HL-60/S4 treated with phorbol 12-myristate 13-acetate at 8.2 ng/mL for 4 days and 3 days (cell line): ENCODE measurements around the gene KRT6C.

ENCODE experiments used
- in situ Hi-C: fragments of 300-500 bp; cut with MboI; formaldehyde crosslinking; loops from 2 replicates; pipeline ENCODE4 v1.15.0; 2022; ENCODE audit warnings: low sequenced_read_pairs

Gene KRT6C

DNA sequence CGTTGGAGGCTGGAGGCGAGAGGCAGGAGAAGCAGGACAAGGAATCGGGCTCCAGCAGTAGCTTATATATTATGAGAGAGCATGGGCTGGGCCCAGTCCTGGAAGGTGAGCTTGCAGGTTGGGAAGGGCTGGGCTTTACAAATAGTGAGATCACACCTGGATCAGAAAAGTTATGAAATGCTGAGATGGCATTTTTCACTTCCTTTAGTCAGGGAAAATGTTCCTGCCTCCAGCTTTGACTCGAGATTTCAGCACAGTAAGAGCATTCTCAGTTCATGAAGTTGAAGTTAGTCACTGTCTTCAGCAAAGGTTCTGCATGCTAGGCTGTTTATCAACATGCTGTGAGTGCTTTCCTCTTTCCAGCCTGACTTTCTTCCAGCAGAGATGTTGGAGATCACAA, at the start of gene KRT6C:
Gene KRT6C (minus strand): TSS at position 38 of the 400 bp plus-strand sequence. CDS start 68 bp downstream, outside the sequence.
- in situ Hi-C loops, result no loop called here

DNA sequence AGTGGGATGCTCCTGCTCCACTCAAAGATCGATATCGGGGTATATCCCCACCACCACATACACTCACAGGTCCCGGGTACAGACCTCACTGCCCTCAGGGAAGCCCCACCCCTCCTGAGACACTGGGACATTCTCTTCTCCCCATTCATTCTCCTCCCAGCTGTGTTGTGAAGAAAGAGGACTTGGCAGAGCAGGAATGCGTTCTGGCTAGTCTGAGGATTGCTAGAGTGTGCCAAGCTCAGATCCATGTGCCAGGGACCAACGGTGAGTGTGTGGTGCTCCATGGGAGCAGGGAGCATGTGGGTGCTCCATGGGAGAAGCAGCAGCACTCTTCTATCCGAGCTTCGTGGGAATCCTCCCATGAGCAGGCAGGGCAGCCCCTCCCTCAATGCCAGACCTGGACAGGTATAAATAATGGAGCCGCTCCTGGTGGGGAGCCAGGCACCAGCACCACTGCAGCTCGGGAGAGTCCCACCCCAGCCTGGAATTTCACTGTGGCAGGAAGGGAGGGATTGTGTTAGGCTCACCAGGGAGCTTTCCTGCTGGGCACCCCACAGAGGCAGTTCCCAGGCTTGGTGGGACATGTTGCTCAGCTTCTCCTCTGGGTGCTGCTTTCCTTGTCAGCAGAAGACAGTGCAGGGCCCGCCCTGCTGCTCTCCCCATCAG, 48.9 kb upstream of the KRT6C start:
- in situ Hi-C loops, result no loop called here

DNA sequence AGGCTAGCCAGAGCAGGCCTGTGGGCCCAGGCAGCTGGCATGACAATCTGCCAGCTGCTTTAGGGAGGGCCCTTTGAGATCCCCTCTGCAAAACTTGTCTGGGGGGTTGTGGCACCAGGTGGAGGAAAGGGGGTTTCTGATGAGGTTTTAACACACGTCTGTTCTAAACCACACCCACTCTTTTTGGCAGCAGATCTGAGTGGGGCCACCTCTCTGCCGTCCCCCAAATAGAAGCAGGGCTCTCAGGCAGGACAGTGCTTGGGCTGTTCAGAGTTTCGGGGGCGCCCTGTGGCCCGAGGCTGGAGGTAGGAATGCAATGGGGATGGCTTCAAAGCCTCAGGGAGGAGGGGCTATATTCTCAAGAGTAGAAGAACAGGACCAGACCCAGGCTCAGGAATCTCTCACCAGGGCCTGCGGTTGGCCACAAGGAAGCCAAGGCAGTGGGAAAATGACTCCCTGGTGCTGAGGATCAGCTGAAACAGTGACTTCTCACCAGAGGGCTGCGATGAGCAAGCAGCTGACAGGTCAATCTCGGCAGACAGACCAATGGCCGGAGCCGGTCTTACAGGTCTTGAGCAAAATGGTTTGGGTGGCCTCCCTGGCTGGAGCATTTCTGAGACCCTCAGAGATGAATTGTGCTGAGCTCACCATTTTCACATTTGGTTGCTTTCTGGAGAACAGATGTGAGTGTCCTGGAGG, 48.1 kb upstream of the KRT6C start:
- in situ Hi-C loops, result no loop called here

DNA sequence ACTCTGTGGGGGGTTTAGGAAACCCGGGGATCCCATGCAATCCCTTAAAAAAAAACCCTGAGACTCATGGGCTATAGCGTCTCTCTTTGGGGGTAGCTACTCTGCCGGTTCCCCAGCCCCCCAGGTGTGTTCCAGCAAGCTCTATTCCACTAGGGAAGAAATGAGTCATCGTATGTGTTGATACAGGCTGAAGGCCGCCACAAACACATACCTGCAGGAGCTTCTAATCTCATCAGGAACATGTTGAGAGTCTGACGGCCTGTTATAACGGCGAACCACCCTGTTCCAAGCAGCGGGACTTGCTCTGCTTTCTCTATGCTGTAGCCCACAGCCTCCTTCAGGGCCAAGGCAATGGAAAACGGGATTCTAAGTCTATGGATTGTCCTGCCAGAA, 47.6 kb upstream of the KRT6C start:
- in situ Hi-C loops, result no loop called here

DNA sequence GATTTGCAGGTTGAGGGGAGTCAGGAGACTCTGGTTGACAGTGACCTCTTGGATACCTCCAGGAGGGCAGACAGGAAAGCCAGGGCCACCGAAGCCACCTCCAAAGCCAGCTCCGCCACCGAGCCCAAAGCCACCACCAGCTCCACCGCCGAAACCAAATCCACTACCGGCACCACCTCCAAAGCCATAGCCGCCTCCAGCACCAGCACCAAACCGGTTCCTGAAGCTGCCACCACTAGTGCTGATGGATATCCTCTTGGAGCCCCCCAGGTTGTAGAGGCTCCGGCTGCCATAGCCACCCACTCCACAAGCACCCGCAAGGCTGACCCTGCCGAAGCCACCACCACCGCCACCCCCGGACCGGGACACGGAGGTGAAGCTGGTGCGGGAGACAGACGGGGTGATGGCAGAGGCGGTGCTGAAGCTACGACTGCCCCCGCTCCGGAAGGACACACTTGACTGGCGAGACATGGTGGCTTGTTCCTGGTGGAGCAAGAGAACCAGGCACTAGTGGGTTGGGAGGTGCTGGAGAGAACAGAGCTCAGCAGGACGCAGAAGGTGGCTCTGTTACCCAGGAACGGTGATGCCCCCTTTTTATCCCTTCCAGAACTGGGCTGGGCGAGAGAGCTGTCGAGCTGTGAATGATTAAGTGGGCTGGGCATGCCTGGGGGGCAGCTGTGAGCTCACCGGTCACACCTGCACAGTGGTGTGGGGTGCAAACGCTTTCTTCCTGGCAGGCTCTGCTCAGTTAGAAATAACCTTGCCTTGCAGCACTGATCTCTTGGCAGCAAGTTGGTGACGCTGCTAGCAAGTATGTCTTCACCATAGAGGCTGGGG, 46.4 kb upstream of the KRT6C start, which contains the start of gene KRT5:
Gene KRT5 (minus strand): TSS at position 569 of the 837 bp plus-strand sequence. CDS start 98 bp downstream, at position 471.
- in situ Hi-C loops, result no loop called here

DNA sequence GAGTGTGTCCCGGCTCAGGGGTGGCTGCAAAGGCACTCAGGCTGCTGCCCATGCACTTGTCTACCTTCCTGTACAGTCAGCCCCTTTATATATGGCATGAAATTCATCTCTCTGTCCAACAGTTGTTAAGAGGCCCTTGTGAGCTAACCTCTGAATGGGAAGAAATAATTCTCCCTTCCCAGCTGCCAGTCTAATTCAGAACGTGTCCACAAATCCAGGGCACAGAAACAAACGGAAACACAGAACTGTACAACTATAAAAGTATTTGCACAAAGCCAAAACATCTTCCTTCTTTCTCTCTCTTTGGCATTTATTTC, 45.7 kb upstream of the KRT6C start:
- in situ Hi-C loops, result no loop called here

DNA sequence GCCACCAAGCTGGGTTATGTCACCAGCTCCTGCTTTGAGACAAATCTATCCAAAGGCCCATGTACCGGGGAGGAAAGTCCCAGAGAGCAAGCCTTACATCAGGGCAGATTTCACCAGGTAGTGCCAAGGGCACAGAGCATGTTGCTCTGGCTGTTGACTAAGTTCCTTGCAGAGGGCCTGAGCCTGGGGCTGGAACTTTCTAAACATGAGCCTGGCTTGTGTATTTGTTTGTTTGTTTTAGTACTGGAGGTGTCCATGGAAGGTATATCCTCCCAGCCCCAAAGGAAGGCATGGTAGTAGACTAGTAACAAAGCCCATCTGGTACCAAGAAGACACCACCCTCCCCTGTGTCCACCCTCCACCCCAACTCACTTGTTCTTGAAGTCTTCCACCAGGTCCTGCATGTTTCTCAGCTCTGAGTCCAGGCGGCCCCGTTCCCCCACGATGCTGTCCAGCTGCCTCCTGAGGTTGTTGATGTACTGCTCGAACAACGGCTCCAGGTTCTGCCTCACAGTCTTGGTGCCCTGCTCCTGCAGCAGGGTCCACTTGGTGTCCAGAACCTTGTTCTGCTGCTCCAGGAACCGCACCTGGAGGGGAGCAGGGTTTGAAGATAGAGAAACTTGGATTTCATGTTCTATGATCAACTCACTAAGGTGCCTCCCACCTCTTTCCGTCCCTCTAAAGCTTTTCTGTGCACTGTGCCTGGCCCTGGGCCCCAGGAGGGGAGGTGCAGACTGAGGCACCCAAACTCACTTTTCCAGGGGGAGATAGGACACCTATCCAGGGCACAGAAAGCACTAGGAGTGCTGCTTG, 45.2 kb upstream of the KRT6C start:
- in situ Hi-C loops, result no loop called here

DNA sequence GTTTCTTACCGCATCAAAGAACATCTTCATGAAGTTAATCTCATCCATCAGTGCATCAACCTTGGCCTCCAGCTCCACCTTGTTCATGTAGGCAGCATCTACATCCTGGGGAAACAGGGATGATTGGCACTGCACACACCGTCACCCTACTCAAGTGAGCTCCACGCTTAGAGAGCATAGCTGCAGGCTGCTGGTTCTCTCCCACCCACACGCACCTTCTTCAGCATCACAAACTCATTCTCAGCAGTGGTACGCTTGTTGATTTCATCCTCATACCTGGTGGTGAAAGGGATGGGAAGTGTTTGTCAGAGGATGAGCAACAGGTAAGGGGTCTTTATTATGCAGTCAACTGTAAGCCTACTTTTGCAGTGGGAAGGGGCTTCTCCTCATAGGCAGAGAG, 44.3 kb upstream of the KRT6C start:
- in situ Hi-C loops, result no loop called here

DNA sequence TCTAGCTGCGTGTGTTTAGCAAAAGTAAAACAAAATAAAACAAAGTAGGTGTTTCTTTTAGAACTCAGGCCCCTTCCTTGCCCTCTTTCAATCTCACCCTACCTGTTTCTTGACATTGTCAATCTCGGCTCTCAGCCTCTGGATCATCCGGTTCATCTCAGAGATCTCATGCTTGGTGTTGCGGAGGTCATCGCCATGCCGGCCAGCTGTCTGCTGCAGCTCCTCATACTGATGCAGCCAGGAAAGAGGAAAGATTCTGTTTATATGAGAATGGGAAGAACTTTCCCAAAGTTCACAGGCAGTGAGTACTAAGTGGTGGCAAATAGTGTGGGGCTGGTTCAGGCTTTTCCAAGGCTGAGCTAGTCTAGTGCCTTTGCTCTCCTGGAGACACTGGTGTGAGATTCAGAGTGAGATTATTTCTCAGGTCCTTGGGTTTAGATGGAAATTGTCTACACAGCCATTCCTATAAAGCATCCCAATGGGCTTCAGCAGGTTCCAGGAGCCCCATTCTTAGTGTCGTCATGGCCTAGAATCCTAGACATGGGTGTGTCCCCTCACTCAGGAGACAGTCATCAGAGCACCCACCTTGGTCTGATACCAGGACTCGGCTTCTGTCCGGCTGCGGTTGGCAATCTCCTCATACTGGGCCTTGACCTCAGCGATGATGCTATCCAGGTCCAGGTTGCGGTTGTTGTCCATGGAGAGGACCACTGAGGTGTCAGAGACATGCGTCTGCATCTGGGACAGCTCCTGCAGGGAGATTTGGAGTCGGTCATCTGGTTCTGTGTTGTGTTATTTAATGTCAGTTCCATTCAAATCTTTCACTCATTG, 43.6 kb upstream of the KRT6C start:
- in situ Hi-C loops, result no loop called here

DNA sequence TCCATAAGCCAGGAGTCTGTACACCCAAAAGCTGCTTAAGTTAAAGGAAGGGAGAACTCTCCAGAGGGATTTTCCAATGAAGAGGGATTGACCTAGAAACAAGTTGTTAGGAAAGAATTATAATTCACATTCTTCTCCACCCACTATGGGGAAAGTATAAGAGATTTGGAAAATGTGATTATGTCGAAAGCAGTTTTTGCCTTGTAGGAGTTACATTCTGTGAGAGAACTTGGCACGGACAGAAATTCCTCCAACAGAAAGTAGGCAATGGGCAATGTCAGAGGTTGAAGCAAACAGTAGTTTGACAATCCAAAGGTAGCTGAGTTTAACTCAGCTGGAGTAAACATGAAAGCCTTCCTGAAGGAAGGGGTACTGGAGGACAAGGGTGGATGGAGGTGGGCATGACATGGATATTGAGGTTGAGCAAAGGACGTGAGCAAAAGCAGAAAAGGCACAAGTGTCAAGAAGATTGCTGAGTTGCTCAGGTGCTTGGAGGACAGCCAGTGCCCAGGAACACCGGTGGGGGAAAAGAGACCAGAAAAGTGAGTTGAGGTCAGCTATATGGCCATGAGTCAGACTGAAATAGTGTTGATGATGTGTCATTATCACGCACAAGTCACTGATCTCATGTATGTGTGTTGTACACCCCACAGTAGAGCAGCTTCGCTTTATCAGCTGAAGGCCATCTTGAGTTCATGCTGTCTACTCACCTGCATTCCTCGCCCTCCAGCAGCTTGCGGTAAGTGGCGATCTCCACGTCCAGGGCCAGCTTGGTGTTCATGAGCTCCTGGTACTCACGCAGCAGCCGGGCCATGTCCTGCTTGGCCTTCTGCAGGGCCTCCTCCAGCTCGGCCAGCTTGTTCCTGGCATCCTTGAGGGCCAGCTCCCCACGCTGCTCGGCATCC, 42.6 kb upstream of the KRT6C start:
- in situ Hi-C loops, result no loop called here

DNA sequence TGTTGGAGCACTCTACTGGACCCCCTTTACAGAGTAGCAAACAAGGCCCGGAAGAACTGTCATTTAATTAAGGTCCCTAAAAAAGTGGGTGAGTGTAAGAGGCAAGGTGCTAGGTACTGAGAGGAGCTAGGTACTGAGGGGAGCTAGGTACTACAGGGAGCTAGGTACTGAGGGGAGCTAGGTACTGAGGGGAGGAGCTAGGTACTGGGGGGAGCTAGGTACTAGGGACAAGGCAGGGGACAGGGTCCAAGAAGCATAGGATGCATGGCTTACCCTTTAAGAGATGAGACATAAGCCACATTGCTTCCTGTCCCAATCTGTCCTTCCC, 41.7 kb upstream of the KRT6C start:
- in situ Hi-C loops, result no loop called here

DNA sequence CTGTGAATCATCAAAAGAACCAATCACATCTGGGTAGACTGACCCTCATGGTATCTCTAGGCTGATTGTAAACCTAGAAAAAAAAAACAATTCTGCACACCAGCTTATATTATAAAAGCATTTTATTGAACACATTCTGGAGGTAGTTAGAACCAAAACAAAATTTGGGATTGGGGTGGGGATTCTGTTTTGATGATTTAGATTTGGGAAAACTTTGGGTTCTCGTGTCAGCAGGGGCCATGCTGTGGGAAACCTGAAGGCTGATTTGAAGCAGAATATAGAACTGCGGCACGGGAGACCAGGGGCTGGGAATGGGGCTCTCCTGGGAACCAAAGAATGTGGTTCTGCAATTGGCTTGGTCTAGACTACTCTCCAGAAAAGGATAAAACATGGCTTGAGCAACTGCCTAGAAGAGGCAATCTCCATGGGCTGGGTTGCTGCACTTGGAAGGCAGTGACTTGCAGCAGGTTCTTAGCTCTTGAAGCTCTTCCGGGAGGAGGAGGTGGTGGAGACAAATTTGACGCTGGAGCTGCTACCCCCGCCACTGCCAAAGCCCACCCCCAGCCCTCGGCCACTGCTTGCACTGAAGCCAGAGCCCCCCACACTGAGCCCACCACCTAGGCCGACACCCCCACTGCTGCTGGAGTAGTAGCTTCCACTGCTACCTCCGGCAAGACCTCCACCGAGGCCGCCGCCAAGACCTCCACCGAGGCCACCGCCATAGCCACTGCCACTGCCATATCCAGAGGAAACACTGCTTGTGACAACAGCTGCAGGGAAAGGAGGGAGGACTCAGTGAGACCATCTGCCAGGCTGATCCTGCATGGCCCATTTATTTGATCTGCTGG, 41.1 kb upstream of the KRT6C start:
- in situ Hi-C loops, result no loop called here

DNA sequence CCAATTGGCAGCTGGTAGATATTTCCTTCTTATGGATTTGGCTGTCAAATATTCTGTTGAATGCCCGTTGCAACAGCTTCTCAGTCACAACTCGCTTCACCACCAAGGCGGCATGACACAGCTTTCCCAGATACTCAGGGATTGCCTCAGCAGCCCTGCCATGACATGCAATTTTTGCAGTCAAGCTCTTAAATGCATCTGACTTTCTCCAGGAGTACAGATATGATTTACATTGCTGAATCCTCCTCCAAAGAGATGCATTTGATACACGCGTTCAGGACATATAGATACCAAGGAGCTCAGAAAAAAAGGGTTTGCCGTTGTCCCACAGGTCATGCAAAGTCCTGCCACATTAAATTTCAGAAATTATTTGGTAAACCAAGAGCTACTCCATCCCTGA, 40.1 kb upstream of the KRT6C start:
- in situ Hi-C loops, result no loop called here

DNA sequence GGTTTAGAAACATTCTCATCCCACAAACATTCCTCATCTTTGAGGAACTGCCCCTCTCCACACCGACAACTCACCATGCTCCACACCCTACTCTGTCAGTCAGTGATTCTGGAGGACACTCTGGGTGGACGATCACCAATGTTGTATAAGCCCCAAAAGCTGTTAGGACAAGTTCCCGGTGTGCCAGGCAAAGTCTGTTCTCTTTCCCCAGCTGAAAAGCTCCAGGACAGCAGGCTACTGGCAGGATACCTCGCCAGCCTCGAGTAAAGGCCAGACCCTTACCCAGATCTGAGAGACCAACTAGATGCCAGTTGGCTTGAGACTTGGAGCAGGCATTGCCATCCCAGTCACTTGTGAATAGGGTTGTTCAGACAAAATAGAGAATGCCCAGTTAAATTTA, 34.6 kb upstream of the KRT6C start:
- in situ Hi-C loops, result no loop called here

DNA sequence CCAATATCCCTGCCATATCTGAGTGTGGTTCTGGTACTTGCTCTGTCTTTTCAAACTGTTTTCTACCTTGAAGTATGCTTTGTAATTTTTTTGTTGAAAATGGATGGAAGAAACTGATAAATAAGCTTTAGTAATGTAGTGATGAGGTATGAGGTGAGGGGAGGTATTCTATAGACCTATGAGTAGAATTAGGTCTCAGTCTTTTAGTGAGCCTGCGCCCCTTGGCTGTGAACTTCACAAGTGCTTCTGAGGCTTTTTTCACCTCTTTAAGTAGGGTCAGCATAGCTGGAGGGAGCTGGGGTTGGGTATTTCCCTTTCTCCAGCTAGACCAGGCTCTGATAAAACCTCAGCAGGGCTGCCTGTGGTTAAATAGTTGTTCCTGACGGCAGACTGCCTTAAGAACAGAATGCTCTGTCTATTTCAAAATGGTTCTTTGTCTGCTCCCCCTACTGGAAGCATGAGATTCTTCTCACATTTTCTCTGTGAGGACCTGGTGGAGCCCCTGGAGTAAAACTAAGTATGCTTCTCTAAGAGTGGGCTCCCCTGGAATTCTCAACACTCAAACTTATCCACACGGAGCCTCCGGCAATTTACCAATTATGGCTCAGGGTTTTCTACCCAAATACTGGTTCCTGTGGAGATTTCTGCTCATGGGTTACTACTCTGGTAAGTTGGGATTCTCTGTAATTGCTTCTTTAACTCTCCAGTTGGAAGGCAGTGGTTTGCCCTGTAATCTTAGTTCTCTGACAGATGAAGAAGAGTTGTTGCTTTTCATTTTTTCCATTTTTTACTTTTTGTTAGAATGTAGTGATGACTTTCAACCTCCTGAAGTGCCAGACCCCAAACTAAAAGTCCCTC, 33.5 kb upstream of the KRT6C start:
- in situ Hi-C loops, result no loop called here

DNA sequence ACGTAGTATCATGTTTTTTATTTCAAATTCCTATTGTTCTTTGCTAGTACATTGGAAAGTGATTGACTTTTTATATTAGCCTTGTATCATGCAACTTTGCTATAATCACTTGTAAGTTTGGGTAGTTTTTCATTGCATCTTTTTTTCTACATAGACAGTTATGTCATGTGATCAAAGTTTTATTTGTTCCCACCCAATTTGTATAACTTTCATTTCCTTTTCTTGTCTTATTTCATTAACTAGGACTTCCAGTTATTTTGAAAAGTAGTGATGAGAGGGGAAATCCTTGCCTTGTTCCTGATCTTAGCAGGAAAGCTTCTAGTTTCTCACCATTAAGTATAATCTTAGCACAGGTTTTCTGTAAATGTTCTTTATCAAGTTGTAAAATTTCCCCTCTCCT, 29.3 kb upstream of the KRT6C start:
- in situ Hi-C loops, result no loop called here

DNA sequence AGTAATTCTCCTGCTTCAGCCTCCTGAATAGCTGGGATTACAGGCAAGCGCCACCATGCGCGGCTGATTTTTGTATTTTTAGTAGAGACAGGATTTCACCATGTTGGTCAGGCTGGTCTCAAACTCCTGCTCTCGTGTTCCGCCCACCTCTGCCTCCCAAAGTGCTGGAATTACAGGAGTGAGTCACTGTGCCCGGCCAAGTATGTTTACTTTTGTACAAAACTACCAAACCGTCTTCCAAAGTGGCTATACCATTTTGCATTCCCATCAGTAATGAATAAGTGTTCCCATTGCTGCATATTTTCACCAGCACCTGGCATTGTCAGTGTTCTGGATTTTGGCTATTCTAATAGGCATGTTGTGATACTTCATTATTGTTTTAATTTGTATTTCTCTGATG, 27.9 kb upstream of the KRT6C start:
- in situ Hi-C loops, result no loop called here
